ENCODE measurements around the gene DOK6. TPM values are rescaled to one million over a fixed set of nuclear protein-coding genes. Genes with fewer than 3 reads are reported as not detected.
"Not testable (repeated sequence)": the region's sequence is repeated elsewhere in the genome, so short reads cannot be mapped to it uniquely, and the experiment has no call there.

DOK6 gene
- total RNA-seq, 1 experiment from 2014 or later: not detected

- Histone ChIP-seq H3K27me3 (replicated peaks) (no peaks in the 10 kb centered on the region), H3K4me3 (no peak overlapping the region), H3K9me3 (replicated peaks) (no peaks in the 10 kb centered on the region), H3K4me1 (replicated peaks) (no peaks in the 10 kb centered on the region), H3K27ac (no peak overlapping the region), H3K36me3 (no peaks in the 10 kb centered on the region)
- DNase-seq (ENCODE audit: low read depth in 1 of 2, low spot score in 2 of 2): no peak
Measured at GRCh38 chr18:69820538-69820937, 419.9 kb downstream of the DOK6 start.

GRCh38 chr18:69830189-69830588 is 429.5 kb downstream of the DOK6 start:
- no peaks in the 10 kb centered on the region for H3K36me3 ChIP-seq
- no peaks in the 10 kb centered on the region for H3K9me3 ChIP-seq (replicated peaks)
- H3K27me3 ChIP-seq (replicated peaks): no peaks in the 10 kb centered on the region
- H3K4me3 ChIP-seq: no peak overlapping the region
- H3K4me1 ChIP-seq (replicated peaks): no peaks in the 10 kb centered on the region
- H3K27ac ChIP-seq: no peak overlapping the region
- DNase-seq (ENCODE audit: low read depth in 1 of 2, low spot score in 2 of 2): no peak

DNA sequence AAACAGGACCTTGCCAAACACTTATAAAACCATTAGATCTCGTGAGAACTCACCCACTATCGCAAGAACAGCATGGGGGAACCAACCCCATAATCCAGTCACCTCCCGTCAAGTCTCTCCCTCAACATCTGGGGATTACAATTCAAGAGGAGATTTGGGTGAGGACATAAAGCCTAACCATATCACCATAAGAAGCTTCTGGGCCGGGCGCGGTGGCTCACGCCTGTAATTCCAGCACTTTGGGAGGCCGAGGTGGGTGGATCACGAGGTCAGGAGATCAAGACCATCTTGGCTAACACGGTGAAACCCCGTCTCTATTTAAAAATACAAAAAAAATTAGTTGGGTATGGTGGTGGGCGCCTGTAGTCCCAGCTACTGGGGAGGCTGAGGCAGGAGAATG is 434.3 kb downstream of the DOK6 start:
- H3K36me3 ChIP-seq; H3K4me1 ChIP-seq (replicated peaks); H3K4me3 ChIP-seq; H3K27ac ChIP-seq; H3K27me3 ChIP-seq (replicated peaks); H3K9me3 ChIP-seq (replicated peaks); DNase-seq (ENCODE audit: low read depth in 1 of 2, low spot score in 2 of 2): not testable (repeated sequence)

DNA sequence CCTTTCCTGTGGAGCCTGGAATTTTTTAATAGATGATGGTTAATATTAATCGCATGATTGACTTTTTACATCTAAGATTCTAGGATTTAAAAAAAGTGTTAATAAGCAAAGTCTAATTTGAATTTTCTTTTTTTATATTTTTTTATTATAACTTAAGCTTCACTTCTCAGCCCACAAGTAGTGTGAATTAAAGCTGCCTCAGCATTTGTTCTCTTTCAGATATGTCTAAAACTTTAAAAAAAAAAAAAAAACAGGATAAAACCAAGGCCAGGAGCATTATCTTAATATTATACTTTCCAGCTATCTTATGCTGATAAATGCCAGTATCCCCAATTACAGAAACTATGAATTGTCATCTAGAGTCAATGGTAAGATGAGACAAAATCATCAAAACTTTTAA is 437.3 kb downstream of the DOK6 start:
- no peak overlapping the region for H3K4me3 ChIP-seq
- no peaks in the 10 kb centered on the region for H3K27me3 ChIP-seq (replicated peaks)
- no peak overlapping the region for H3K27ac ChIP-seq
- H3K9me3 ChIP-seq (replicated peaks): no peaks in the 10 kb centered on the region
- no peak for DNase-seq (ENCODE audit: low read depth in 1 of 2, low spot score in 2 of 2)
- no peaks in the 10 kb centered on the region for H3K4me1 ChIP-seq (replicated peaks)
- H3K36me3 ChIP-seq: no peaks in the 10 kb centered on the region

- H3K4me3 ChIP-seq: no peak overlapping the region
- H3K27me3 ChIP-seq (replicated peaks): no peaks in the 10 kb centered on the region
- no peak overlapping the region for H3K27ac ChIP-seq
- H3K9me3 ChIP-seq (replicated peaks): no peaks in the 10 kb centered on the region
- H3K36me3 ChIP-seq: no peaks in the 10 kb centered on the region
- no peaks in the 10 kb centered on the region for H3K4me1 ChIP-seq (replicated peaks)
- peak in 1 of 2 experiments; percentile 43 for DNase-seq (ENCODE audit: low read depth in 1 of 2, low spot score in 2 of 2)
Measured at GRCh38 chr18:69838620-69839411, 438.1 kb downstream of the DOK6 start.

- no peak for DNase-seq (ENCODE audit: low read depth in 1 of 2, low spot score in 2 of 2)
Measured at GRCh38 chr18:69839497-69839896, 438.8 kb downstream of the DOK6 start.

GRCh38 chr18:69840001-69840400 is 439.3 kb downstream of the DOK6 start:
- no peak overlapping the region for H3K27ac ChIP-seq
- no peak for DNase-seq (ENCODE audit: low read depth in 1 of 2, low spot score in 2 of 2)
- no peaks in the 10 kb centered on the region for H3K36me3 ChIP-seq
- no peak overlapping the region for H3K4me3 ChIP-seq
- H3K27me3 ChIP-seq (replicated peaks): no peaks in the 10 kb centered on the region
- no peaks in the 10 kb centered on the region for H3K9me3 ChIP-seq (replicated peaks)
- H3K4me1 ChIP-seq (replicated peaks): no peaks in the 10 kb centered on the region

More at GRCh38 chr18:69839497-69839896, 438.8 kb downstream of the DOK6 start:
- Histone ChIP-seq H3K9me3 (replicated peaks) (no peaks in the 10 kb centered on the region), H3K4me1 (replicated peaks) (no peaks in the 10 kb centered on the region), H3K27me3 (replicated peaks) (no peaks in the 10 kb centered on the region), H3K4me3 (no peak overlapping the region), H3K27ac (no peak overlapping the region), H3K36me3 (no peaks in the 10 kb centered on the region)

DNA sequence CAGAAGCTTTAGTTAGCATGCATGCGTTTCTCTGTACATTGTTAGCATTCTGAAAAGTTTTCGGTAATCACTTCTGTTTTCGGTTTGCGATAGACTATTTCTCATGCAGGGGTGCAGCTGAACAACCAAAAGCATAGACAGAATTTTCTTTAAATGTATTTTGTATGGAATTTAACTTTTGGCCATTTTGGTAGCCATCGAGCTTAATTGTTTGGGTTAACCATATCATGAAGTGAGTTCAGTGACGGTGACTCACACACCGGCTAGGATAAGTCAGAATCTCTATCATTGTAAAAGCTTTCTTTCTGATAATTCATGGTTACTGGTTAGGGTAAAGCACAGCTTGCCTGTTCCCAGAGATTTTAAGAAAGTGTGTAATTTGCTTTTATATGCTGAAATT is 439.8 kb downstream of the DOK6 start:
- no peak for DNase-seq (ENCODE audit: low read depth in 1 of 2, low spot score in 2 of 2)
- no peaks in the 10 kb centered on the region for H3K4me1 ChIP-seq (replicated peaks)
- no peak overlapping the region for H3K27ac ChIP-seq
- H3K27me3 ChIP-seq (replicated peaks): no peaks in the 10 kb centered on the region
- no peaks in the 10 kb centered on the region for H3K9me3 ChIP-seq (replicated peaks)
- H3K36me3 ChIP-seq: no peaks in the 10 kb centered on the region
- no peak overlapping the region for H3K4me3 ChIP-seq

DNA sequence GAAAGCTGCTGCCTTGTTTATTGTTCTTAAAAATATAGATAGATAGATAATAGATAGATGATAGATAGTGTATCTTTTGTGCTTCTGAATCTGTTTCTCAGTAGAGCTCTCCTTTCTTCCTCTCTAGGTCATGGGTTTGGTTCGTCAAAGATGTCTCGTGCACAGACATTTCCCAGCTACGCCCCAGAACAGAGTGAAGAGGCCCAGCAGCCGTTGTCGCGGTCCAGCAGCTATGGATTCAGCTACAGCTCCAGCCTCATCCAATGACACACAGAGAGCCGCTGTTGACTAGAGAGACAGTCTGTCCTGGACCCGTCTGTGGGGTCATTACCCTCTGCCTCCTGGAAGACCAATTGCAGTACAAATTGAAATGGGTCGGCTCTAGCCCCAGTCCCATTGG is 440.4 kb downstream of the DOK6 start:
- Histone ChIP-seq H3K9me3 (replicated peaks) (no peaks in the 10 kb centered on the region), H3K27ac (no peak overlapping the region), H3K4me3 (no peak overlapping the region), H3K27me3 (replicated peaks) (no peaks in the 10 kb centered on the region), H3K4me1 (replicated peaks) (no peaks in the 10 kb centered on the region), H3K36me3 (no peaks in the 10 kb centered on the region)
- no peak for DNase-seq (ENCODE audit: low read depth in 1 of 2, low spot score in 2 of 2)

DNA sequence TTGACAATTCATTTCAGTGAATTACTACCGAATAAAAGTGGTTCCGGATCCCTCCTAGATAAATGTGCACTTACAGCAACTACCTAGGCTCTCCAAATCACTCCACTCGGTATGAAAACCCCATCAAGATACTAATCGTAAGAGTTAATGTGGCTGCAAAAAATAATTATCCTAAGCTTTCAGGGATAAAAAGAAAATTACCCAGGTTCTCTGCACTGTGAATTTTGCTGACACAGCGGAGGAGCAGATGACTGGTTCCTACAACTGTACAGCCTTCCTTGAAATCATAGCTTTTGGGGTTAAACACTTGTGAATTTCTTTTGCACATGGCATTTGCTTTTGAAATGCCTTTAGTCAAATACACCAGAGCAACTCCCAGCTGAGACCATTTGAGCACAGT is 442.3 kb downstream of the DOK6 start:
- Histone ChIP-seq H3K36me3 (no peaks in the 10 kb centered on the region), H3K27me3 (replicated peaks) (no peaks in the 10 kb centered on the region), H3K9me3 (replicated peaks) (no peaks in the 10 kb centered on the region), H3K4me1 (replicated peaks) (no peaks in the 10 kb centered on the region), H3K4me3 (no peak overlapping the region), H3K27ac (no peak overlapping the region)
- DNase-seq (ENCODE audit: low read depth in 1 of 2, low spot score in 2 of 2): no peak

DNA sequence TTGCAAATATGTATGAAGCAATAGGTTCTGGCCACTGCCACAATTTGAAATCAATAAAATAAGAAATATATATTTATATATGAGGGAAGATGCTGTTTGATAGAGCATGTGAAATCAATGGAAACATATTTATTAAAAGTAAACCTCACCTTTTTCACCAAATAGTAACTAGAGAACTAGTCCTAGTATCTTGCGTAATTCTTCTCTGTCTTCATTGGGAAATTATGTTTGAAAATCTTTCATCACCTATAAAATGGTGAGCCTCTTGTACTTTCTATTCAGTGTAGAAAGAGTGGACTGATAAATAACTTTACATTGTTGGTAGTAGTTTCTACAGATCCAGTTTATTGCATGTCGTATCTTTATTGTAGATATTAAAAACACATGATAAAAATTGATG is 444.0 kb downstream of the DOK6 start:
- Histone ChIP-seq H3K27ac (no peak overlapping the region), H3K4me1 (replicated peaks) (no peaks in the 10 kb centered on the region), H3K9me3 (replicated peaks) (no peaks in the 10 kb centered on the region), H3K4me3 (no peak overlapping the region), H3K27me3 (replicated peaks) (no peaks in the 10 kb centered on the region), H3K36me3 (no peaks in the 10 kb centered on the region)
- no peak for DNase-seq (ENCODE audit: low read depth in 1 of 2, low spot score in 2 of 2)

DNA sequence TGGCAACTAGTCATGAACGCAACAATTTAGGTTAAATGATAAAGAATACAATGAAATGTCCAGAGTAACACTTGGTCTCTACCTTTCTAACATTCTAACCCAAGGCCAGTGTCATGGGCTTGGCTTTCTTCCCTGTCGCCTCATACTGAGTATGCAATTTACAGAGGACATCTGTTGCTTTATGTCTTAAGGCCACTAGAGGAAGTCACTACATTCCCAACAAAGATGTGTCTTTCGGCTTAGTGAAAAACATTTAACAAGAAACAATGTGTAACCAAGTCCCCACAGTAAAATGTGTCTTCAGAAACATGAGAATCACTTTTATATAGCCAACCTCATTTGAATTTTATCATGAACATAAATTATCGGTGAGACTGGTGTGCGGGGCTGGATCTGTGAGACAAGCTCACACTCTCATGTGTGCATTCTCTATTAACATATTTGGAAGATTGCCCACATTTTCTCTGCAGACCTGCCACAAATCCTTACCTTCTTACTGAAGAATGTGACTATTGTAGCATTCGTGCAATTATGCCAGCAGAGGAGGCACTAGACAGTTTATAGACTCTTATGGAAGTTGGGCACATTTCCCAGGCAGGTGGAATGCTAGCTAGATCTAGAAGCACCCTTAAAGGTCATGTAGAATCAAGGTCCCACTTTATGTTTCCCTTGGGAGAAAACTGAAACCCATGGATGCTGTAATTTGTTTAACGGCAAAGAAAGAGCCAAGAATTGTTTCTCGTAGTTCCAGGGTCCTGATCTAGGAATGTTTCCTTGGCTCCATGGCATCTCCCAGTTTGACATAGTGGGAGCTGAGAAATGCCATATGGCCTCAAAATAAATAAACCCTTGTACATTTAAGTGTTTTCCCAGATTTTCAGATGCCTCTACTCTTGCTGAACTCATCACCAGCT is 445.2 kb downstream of the DOK6 start:
- DNase-seq (ENCODE audit: low read depth in 1 of 2, low spot score in 2 of 2): no peak
- Histone ChIP-seq H3K4me3 (no peak overlapping the region), H3K4me1 (replicated peaks) (no peaks in the 10 kb centered on the region), H3K27me3 (replicated peaks) (no peaks in the 10 kb centered on the region), H3K36me3 (no peaks in the 10 kb centered on the region), H3K9me3 (replicated peaks) (no peaks in the 10 kb centered on the region), H3K27ac (no peak overlapping the region)

DNA sequence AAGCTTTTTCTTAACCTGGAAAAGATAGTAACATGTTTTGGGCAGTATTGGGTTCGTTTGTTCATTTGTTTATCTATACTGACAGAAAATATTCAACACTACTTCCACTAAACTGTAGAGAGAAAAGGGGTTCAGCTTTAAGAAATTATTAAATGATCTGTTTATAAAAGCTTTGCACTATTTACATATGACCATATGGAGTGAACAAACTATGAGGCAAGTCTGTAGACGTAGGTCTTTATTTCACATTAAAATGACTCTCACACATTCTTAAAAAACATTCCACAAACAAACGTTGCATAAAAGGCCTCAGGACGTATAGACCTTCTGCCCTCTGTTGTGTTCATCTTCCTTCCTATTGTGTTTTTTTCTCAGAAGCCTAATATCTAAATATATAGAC is 452.4 kb downstream of the DOK6 start:
- H3K4me3 ChIP-seq: no peak overlapping the region
- no peaks in the 10 kb centered on the region for H3K9me3 ChIP-seq (replicated peaks)
- H3K4me1 ChIP-seq (replicated peaks): no peaks in the 10 kb centered on the region
- H3K36me3 ChIP-seq: no peaks in the 10 kb centered on the region
- H3K27ac ChIP-seq: no peak overlapping the region
- no peak for DNase-seq (ENCODE audit: low read depth in 1 of 2, low spot score in 2 of 2)
- H3K27me3 ChIP-seq (replicated peaks): no peaks in the 10 kb centered on the region

DNA sequence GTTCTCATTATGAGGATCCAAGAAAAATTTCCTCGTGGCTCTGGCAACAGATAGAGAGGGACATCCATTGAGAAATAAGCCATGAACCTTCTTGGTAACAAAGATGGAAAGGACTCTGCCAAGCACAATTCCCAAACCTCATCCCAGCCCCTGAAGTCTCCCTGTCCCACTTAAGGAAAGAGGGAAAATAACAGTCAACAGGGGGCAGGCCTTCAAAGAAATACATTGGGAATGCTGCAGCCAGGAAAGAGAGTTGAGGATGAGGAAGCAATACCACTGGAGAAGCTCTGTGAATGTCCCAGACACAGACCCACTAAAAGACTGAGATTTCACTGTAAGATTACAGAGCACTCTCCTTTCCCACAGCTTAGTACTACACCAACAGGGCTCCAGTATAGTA is 453.8 kb downstream of the DOK6 start:
- H3K27ac ChIP-seq: no peak overlapping the region
- H3K27me3 ChIP-seq (replicated peaks): no peaks in the 10 kb centered on the region
- H3K9me3 ChIP-seq (replicated peaks): no peaks in the 10 kb centered on the region
- no peak overlapping the region for H3K4me3 ChIP-seq
- H3K36me3 ChIP-seq: no peaks in the 10 kb centered on the region
- DNase-seq (ENCODE audit: low read depth in 1 of 2, low spot score in 2 of 2): no peak
- no peaks in the 10 kb centered on the region for H3K4me1 ChIP-seq (replicated peaks)

Data from SJSA1 (cell line).